Esophagus muscularis mucosa (tissue), 3 donors: ENCODE measurements around the gene MVB12B.

ENCODE experiments used
- CTCF ChIP-seq, 3 experiments: fragments of 200-600 bp in 2 of 3; fragments of 450-650 bp in 1 of 3; sonication (generic) in 2 of 3; IDR thresholded peaks; one replicate each; pipeline ENCODE4 v1.5.1; 2017 to 2019; ENCODE audit warnings: antibody characterized with exemption in 3 of 3, mild to moderate bottlenecking in 2 of 3, moderate library complexity in 1 of 3
- POLR2AphosphoS5 ChIP-seq, 2 donors: sonication (generic); formaldehyde crosslinking; IDR thresholded peaks; one replicate each; pipeline ENCODE4 v1.6.1; 2017; ENCODE audit warnings: antibody characterized with exemption in 2 of 2

DNA sequence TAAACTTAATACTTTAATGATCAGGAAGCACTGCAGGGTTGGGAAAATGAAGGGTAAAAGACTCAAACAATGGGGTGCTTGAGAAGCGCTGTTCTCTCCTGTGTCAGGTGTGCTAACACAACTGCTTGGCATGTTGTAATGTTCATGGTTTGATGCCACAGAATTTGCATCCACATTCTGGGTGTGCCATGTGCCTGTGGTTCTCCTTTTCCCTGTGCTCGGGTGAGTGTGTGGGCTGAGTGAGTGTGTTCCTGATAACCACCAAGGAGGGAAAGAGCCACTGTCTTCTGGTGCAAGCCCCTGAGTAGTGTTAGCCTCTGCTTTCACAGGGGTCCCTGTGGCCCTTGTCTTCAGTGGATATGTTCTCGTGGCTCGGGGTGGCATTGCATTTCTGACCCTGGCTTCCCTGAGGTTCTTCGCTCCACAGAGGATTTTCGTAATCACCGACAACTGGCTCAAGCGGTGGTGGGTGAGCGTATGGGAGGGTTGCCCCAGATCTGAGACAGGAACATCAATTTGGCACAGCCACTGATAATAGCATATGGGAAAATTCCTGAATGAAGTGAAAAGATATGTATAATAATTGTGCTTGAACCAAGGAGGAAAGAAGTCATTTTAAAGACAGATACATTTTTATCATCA lies 102.0 kb downstream of the MVB12B start:
- TF ChIP-seq CTCF (IDR thresholded peaks at IDR 0.05) (no peak), POLR2AphosphoS5 (IDR thresholded peaks at IDR 0.05) (no peak)
